ENCODE data around the gene TRPM4. TPM values are rescaled to one million over a fixed set of nuclear protein-coding genes. Genes with fewer than 3 reads are reported as not detected.

Gene TRPM4
- polyA plus RNA-seq, 1 donor = 17.5 TPM

GRCh38 chr19:49231389-49231788 lies 73.8 kb downstream of the TRPM4 start:
- no peak overlapping the region for H3K27ac ChIP-seq (ENCODE audit: low read length)
- WGBS (ENCODE audit: insufficient coverage, low lambda C conversion rate) = no CpG with 5 or more reads among the region's 7 CpGs

GRCh38 chr19:49231804-49232203 lies 74.2 kb downstream of the TRPM4 start:
- 100% methylated on average over 2 of the region's 9 CpGs for WGBS (ENCODE audit: insufficient coverage, low lambda C conversion rate)
- Histone ChIP-seq H3K36me3 (ENCODE audit: control insufficient read depth, insufficient read depth, low read length) (no peaks in the 10 kb centered on the region), H3K27ac (ENCODE audit: low read length) (no peak overlapping the region), H3K4me1 (ENCODE audit: control insufficient read depth, insufficient read depth, low read length) (no peaks in the 10 kb centered on the region), H3K4me3 (ENCODE audit: low read length) (no peak overlapping the region), H3K27me3 (ENCODE audit: control insufficient read depth, insufficient read depth, low read length) (no peaks in the 10 kb centered on the region), H3K9me3 (ENCODE audit: control insufficient read depth, low read depth, low read length) (no peaks in the 10 kb centered on the region)
- DNase-seq = no peak

More at GRCh38 chr19:49231389-49231788, 73.8 kb downstream of the TRPM4 start:
- no peaks in the 10 kb centered on the region for H3K4me1 ChIP-seq (ENCODE audit: control insufficient read depth, insufficient read depth, low read length)
- no peak overlapping the region for H3K4me3 ChIP-seq (ENCODE audit: low read length)
- H3K9me3 ChIP-seq (ENCODE audit: control insufficient read depth, low read depth, low read length) = no peaks in the 10 kb centered on the region
- H3K36me3 ChIP-seq (ENCODE audit: control insufficient read depth, insufficient read depth, low read length) = no peaks in the 10 kb centered on the region
- DNase-seq = no peak
- no peaks in the 10 kb centered on the region for H3K27me3 ChIP-seq (ENCODE audit: control insufficient read depth, insufficient read depth, low read length)

GRCh38 chr19:49233163-49233562 lies 75.6 kb downstream of the TRPM4 start:
- no peak for DNase-seq
- H3K36me3 ChIP-seq (ENCODE audit: control insufficient read depth, insufficient read depth, low read length) = no peaks in the 10 kb centered on the region
- no peaks in the 10 kb centered on the region for H3K9me3 ChIP-seq (ENCODE audit: control insufficient read depth, low read depth, low read length)
- WGBS (ENCODE audit: insufficient coverage, low lambda C conversion rate) = 100% methylated on average over 1 of the region's 1 CpG
- no peaks in the 10 kb centered on the region for H3K27me3 ChIP-seq (ENCODE audit: control insufficient read depth, insufficient read depth, low read length)
- H3K4me3 ChIP-seq (ENCODE audit: low read length) = no peak overlapping the region
- H3K4me1 ChIP-seq (ENCODE audit: control insufficient read depth, insufficient read depth, low read length) = no peaks in the 10 kb centered on the region
- H3K27ac ChIP-seq (ENCODE audit: low read length) = no peak overlapping the region

GRCh38 chr19:49241769-49242168 lies 84.2 kb downstream of the TRPM4 start:
- no peak for DNase-seq
- Histone ChIP-seq H3K9me3 (ENCODE audit: control insufficient read depth, low read depth, low read length) (no peaks in the 10 kb centered on the region), H3K4me1 (ENCODE audit: control insufficient read depth, insufficient read depth, low read length) (no peaks in the 10 kb centered on the region), H3K36me3 (ENCODE audit: control insufficient read depth, insufficient read depth, low read length) (no peaks in the 10 kb centered on the region), H3K4me3 (ENCODE audit: low read length) (no peak overlapping the region), H3K27ac (ENCODE audit: low read length) (no peak overlapping the region), H3K27me3 (ENCODE audit: control insufficient read depth, insufficient read depth, low read length) (no peaks in the 10 kb centered on the region)
- WGBS (ENCODE audit: insufficient coverage, low lambda C conversion rate) = 47% methylated on average over 7 of the region's 7 CpGs

GRCh38 chr19:49243129-49243528 lies 85.5 kb downstream of the TRPM4 start:
- no peak overlapping the region for H3K4me3 ChIP-seq (ENCODE audit: low read length)
- H3K9me3 ChIP-seq (ENCODE audit: control insufficient read depth, low read depth, low read length) = no peaks in the 10 kb centered on the region
- H3K27ac ChIP-seq (ENCODE audit: low read length) = no peak overlapping the region
- no peaks in the 10 kb centered on the region for H3K36me3 ChIP-seq (ENCODE audit: control insufficient read depth, insufficient read depth, low read length)
- WGBS (ENCODE audit: insufficient coverage, low lambda C conversion rate) = 36% methylated on average over 3 of the region's 6 CpGs
- no peaks in the 10 kb centered on the region for H3K4me1 ChIP-seq (ENCODE audit: control insufficient read depth, insufficient read depth, low read length)
- no peaks in the 10 kb centered on the region for H3K27me3 ChIP-seq (ENCODE audit: control insufficient read depth, insufficient read depth, low read length)
- DNase-seq = no peak

GRCh38 chr19:49243726-49244125 lies 86.1 kb downstream of the TRPM4 start:
- no CpG with 5 or more reads among the region's 11 CpGs for WGBS (ENCODE audit: insufficient coverage, low lambda C conversion rate)
- no peak for DNase-seq
- H3K9me3 ChIP-seq (ENCODE audit: control insufficient read depth, low read depth, low read length) = no peaks in the 10 kb centered on the region
- H3K4me1 ChIP-seq (ENCODE audit: control insufficient read depth, insufficient read depth, low read length) = no peaks in the 10 kb centered on the region
- H3K4me3 ChIP-seq (ENCODE audit: low read length) = no peak overlapping the region
- no peaks in the 10 kb centered on the region for H3K27me3 ChIP-seq (ENCODE audit: control insufficient read depth, insufficient read depth, low read length)
- H3K27ac ChIP-seq (ENCODE audit: low read length) = no peak overlapping the region
- H3K36me3 ChIP-seq (ENCODE audit: control insufficient read depth, insufficient read depth, low read length) = no peaks in the 10 kb centered on the region

GRCh38 chr19:49244256-49244655 lies 86.7 kb downstream of the TRPM4 start:
- no CpG with 5 or more reads among the region's 9 CpGs for WGBS (ENCODE audit: insufficient coverage, low lambda C conversion rate)
- Histone ChIP-seq H3K9me3 (ENCODE audit: control insufficient read depth, low read depth, low read length) (no peaks in the 10 kb centered on the region), H3K4me1 (ENCODE audit: control insufficient read depth, insufficient read depth, low read length) (no peaks in the 10 kb centered on the region), H3K36me3 (ENCODE audit: control insufficient read depth, insufficient read depth, low read length) (no peaks in the 10 kb centered on the region), H3K27ac (ENCODE audit: low read length) (no peak overlapping the region), H3K27me3 (ENCODE audit: control insufficient read depth, insufficient read depth, low read length) (no peaks in the 10 kb centered on the region), H3K4me3 (ENCODE audit: low read length) (no peak overlapping the region)
- no peak for DNase-seq

GRCh38 chr19:49247676-49248075 lies 90.1 kb downstream of the TRPM4 start:
- Histone ChIP-seq H3K27me3 (ENCODE audit: control insufficient read depth, insufficient read depth, low read length) (no peaks in the 10 kb centered on the region), H3K4me1 (ENCODE audit: control insufficient read depth, insufficient read depth, low read length) (no peaks in the 10 kb centered on the region), H3K9me3 (ENCODE audit: control insufficient read depth, low read depth, low read length) (no peaks in the 10 kb centered on the region), H3K36me3 (ENCODE audit: control insufficient read depth, insufficient read depth, low read length) (no peaks in the 10 kb centered on the region), H3K4me3 (ENCODE audit: low read length) (no peak overlapping the region), H3K27ac (ENCODE audit: low read length) (no peak overlapping the region)
- WGBS (ENCODE audit: insufficient coverage, low lambda C conversion rate) = no CpG with 5 or more reads among the region's 2 CpGs
- no peak for DNase-seq

- no peaks in the 10 kb centered on the region for H3K9me3 ChIP-seq (ENCODE audit: control insufficient read depth, low read depth, low read length)
Observed at GRCh38 chr19:49249933-49250332, 92.3 kb downstream of the TRPM4 start.

GRCh38 chr19:49255674-49256073 lies 98.1 kb downstream of the TRPM4 start:
- H3K4me1 ChIP-seq (ENCODE audit: control insufficient read depth, insufficient read depth, low read length) = no peaks in the 10 kb centered on the region
- WGBS (ENCODE audit: insufficient coverage, low lambda C conversion rate) = no CpG with 5 or more reads among the region's 10 CpGs
- H3K9me3 ChIP-seq (ENCODE audit: control insufficient read depth, low read depth, low read length) = peaks cover 2% of the 10 kb centered on the region
- no peaks in the 10 kb centered on the region for H3K27me3 ChIP-seq (ENCODE audit: control insufficient read depth, insufficient read depth, low read length)
- H3K27ac ChIP-seq (ENCODE audit: low read length) = no peak overlapping the region
- H3K36me3 ChIP-seq (ENCODE audit: control insufficient read depth, insufficient read depth, low read length) = no peaks in the 10 kb centered on the region
- no peak overlapping the region for H3K4me3 ChIP-seq (ENCODE audit: low read length)
- DNase-seq = no peak

More at GRCh38 chr19:49249933-49250332, 92.3 kb downstream of the TRPM4 start:
- H3K27ac ChIP-seq (ENCODE audit: low read length) = no peak overlapping the region
- H3K27me3 ChIP-seq (ENCODE audit: control insufficient read depth, insufficient read depth, low read length) = no peaks in the 10 kb centered on the region
- H3K4me1 ChIP-seq (ENCODE audit: control insufficient read depth, insufficient read depth, low read length) = no peaks in the 10 kb centered on the region
- no peak for DNase-seq
- H3K36me3 ChIP-seq (ENCODE audit: control insufficient read depth, insufficient read depth, low read length) = no peaks in the 10 kb centered on the region
- no peak overlapping the region for H3K4me3 ChIP-seq (ENCODE audit: low read length)
- WGBS (ENCODE audit: insufficient coverage, low lambda C conversion rate) = 80% methylated on average over 1 of the region's 2 CpGs

- H3K27ac ChIP-seq (ENCODE audit: low read length) = no peak overlapping the region
- H3K4me1 ChIP-seq (ENCODE audit: control insufficient read depth, insufficient read depth, low read length) = no peaks in the 10 kb centered on the region
- peaks cover 2% of the 10 kb centered on the region for H3K9me3 ChIP-seq (ENCODE audit: control insufficient read depth, low read depth, low read length)
- H3K4me3 ChIP-seq (ENCODE audit: low read length) = no peak overlapping the region
- H3K36me3 ChIP-seq (ENCODE audit: control insufficient read depth, insufficient read depth, low read length) = no peaks in the 10 kb centered on the region
- no peak for DNase-seq
- WGBS (ENCODE audit: insufficient coverage, low lambda C conversion rate) = no CpG with 5 or more reads among the region's 3 CpGs
- no peaks in the 10 kb centered on the region for H3K27me3 ChIP-seq (ENCODE audit: control insufficient read depth, insufficient read depth, low read length)
Observed at GRCh38 chr19:49256691-49257090, 99.1 kb downstream of the TRPM4 start.

Data from large intestine (tissue), 3 donors.